K562 (cell line): Measurements from ENCODE around the gene ASXL2. TPM values are rescaled to one million over a fixed set of nuclear protein-coding genes. Genes with fewer than 3 reads are reported as not detected.

Experiments
- ATAC-seq: fragments of 200-7000 bp; cut with Tn5 transposase; 3 replicates; pipeline ENCODE4 v1.9.1; 2020; ENCODE audit warnings: moderate library complexity
- BruUV-seq: library from RNA; stranded (reverse); fragments of 400-500 nt; replicated peaks from 2 replicates; lab custom pipeline; 2021; lab: Mats Ljungman, UMichigan
- CTCF ChIA-PET: fragments of 300-600 bp; formaldehyde crosslinking; extraction: SDS; loops from one replicate; lab custom pipeline; 2021; ENCODE audit warnings: low intra/inter-chr PET ratio; lab: Yijun Ruan, JAX
- POLR2A ChIA-PET: fragments of 300-600, 350-650 bp; sonication (Branson Sonifier 250); formaldehyde crosslinking; extraction: SDS; loops from one replicate; lab custom pipeline; 2021; ENCODE audit warnings: antibody characterized with exemption, inconsistent platforms; lab: Yijun Ruan, JAX
- DNase-seq, 4 experiments: peaks; one replicate each; pipeline versions ENCODE4 v3.0.0 to v3.0.0-alpha.2; 2011 to 2018; ENCODE audit warnings: low spot score in 3 of 4, mixed read lengths in 3 of 4; ENCODE audit errors: extremely low read depth in 1 of 4
- FAIRE-seq: peaks from 2 replicates; lab custom pipeline; 2011; peaks lifted over from hg19 to GRCh38; lab: Jason Lieb, UNC
- H2AFZ ChIP-seq: 2 replicates; pipeline ENCODE4 v1.6.0; 2011; ENCODE audit warnings: low read depth, low read length, control low read depth, inconsistent platforms
- H3K27ac ChIP-seq: fragments of 200-600 bp; 3 replicates; pipeline ENCODE4 v1.8.0; 2011; ENCODE audit warnings: low read depth, mild to moderate bottlenecking, control low read depth, inconsistent platforms, low read length, moderate library complexity, mixed read lengths; ENCODE audit errors: extremely low read depth
- H3K27me3 ChIP-seq, 2 experiments: fragments of 300-600 bp in 1 of 2; 2 replicates in 1 of 2; 3 replicates in 1 of 2; pipeline versions ENCODE4 v1.6.0 to v1.8.0; 2011; ENCODE audit warnings: inconsistent platforms in 2 of 2, low read length in 2 of 2, mild to moderate bottlenecking in 1 of 2, mixed read lengths in 1 of 2, moderate library complexity in 1 of 2; ENCODE audit not compliant: control insufficient read depth in 2 of 2, insufficient read depth in 2 of 2
- H3K36me3 ChIP-seq: fragments of 300-600 bp; 3 replicates; pipeline ENCODE4 v1.8.0; 2011; ENCODE audit warnings: mild to moderate bottlenecking, low read length, inconsistent platforms; ENCODE audit not compliant: control insufficient read depth, insufficient read depth
- H3K4me1 ChIP-seq, 2 experiments: fragments of 200-600 bp in 1 of 2; replicated peaks in 1 of 2; 2 replicates in 1 of 2; 3 replicates in 1 of 2; pipeline versions ENCODE4 v1.5.1 to v1.8.0; 2011; ENCODE audit warnings: inconsistent platforms in 2 of 2, low read length in 2 of 2, mild to moderate bottlenecking in 1 of 2, mixed read lengths in 1 of 2, moderate library complexity in 1 of 2; ENCODE audit not compliant: control insufficient read depth in 2 of 2, insufficient read depth in 2 of 2
- H3K4me2 ChIP-seq: 2 replicates; pipeline ENCODE4 v1.6.1; 2011; ENCODE audit warnings: low read length, control low read depth, inconsistent platforms, mixed read lengths; ENCODE audit not compliant: insufficient read depth
- H3K4me3 ChIP-seq: fragments of 200-600 bp; sonication (generic), shearing (Covaris generic); 2 replicates; pipeline ENCODE4 v1.5.1; 2016; ENCODE audit warnings: control low read depth, inconsistent platforms
- H3K79me2 ChIP-seq: fragments of 200-600 bp; 3 replicates; pipeline ENCODE4 v1.8.0; 2011; ENCODE audit warnings: low read length, inconsistent platforms; ENCODE audit not compliant: control insufficient read depth, insufficient read depth
- H3K9ac ChIP-seq, 2 experiments: 2 replicates each; pipeline versions ENCODE4 v1.6.0 to v1.6.1; 2011; ENCODE audit warnings: low read depth in 2 of 2, low read length in 2 of 2, control low read depth in 1 of 2, inconsistent platforms in 1 of 2, mild to moderate bottlenecking in 1 of 2, mixed read lengths in 1 of 2; ENCODE audit not compliant: insufficient read depth in 1 of 2
- H3K9me1 ChIP-seq: one replicate; pipeline ENCODE4 v1.6.0; 2011; ENCODE audit warnings: inconsistent platforms, mild to moderate bottlenecking, low read length, moderate library complexity; ENCODE audit not compliant: control insufficient read depth, insufficient read depth
- H3K9me3 ChIP-seq: replicated peaks from 2 replicates; pipeline ENCODE4 v1.5.1; 2011; ENCODE audit warnings: low read depth, low read length, inconsistent platforms; ENCODE audit not compliant: control insufficient read depth, insufficient read depth
- H4K20me1 ChIP-seq: replicated peaks from 2 replicates; pipeline ENCODE4 v1.6.1; 2011; ENCODE audit warnings: low read length, inconsistent platforms, mixed read lengths; ENCODE audit not compliant: control insufficient read depth, insufficient read depth
- BDP1 ChIP-seq: IDR thresholded peaks from 3 replicates; pipeline ENCODE4 v1.6.1; 2011; ENCODE audit not compliant: insufficient read length, insufficient read depth
- CAMTA2 ChIP-seq: fragments of 250-450 bp; sonication (Bioruptor Pico); conservative IDR thresholded peaks from 2 replicates; pipeline ENCODE4 v1.5.1; 2022
- CGGBP1 ChIP-seq: fragments of 250-450 bp; sonication (Bioruptor Pico); IDR thresholded peaks from 2 replicates; pipeline ENCODE4 v1.9.0; 2021; ENCODE audit warnings: mild to moderate bottlenecking
- ETV1 ChIP-seq: fragments of 450-650 bp; conservative IDR thresholded peaks from 2 replicates; pipeline ENCODE4 v1.6.1; 2016; ENCODE audit warnings: missing genetic modification characterization, control low read depth, low read depth, missing compliant biosample characterization
- FOXA3 ChIP-seq, 2 experiments: fragments of 450-650 bp in 1 of 2; sonication (generic) in 1 of 2; formaldehyde crosslinking; IDR thresholded peaks in 1 of 2; conservative IDR thresholded peaks in 1 of 2; 2 replicates each; pipeline versions ENCODE4 v1.4.0 to v1.8.0; 2020 to 2022; ENCODE audit warnings: mild to moderate bottlenecking in 2 of 2, missing genetic modification reagents in 1 of 2
- HDAC3 ChIP-seq: fragments of 450-650 bp; IDR thresholded peaks from 2 replicates; pipeline ENCODE4 v1.6.1; 2018; ENCODE audit warnings: borderline replicate concordance, mild to moderate bottlenecking, moderate library complexity; ENCODE audit not compliant: partially characterized antibody
- KLF13 ChIP-seq: fragments of 450-650 bp; IDR thresholded peaks from 2 replicates; pipeline ENCODE4 v1.6.1; 2016; ENCODE audit warnings: missing genetic modification characterization, low read depth, mild to moderate bottlenecking, missing compliant biosample characterization, moderate library complexity, borderline replicate concordance
- KLF16 ChIP-seq: IDR thresholded peaks from 2 replicates; pipeline ENCODE4 v1.6.1; 2016; ENCODE audit warnings: antibody characterized with exemption
- PTTG1 ChIP-seq: fragments of 450-650 bp; IDR thresholded peaks from 2 replicates; pipeline ENCODE4 v1.6.1; 2016; ENCODE audit warnings: low read depth, mild to moderate bottlenecking, missing genetic modification characterization, missing compliant biosample characterization
- RBM34 ChIP-seq: fragments of 200-400 bp; formaldehyde crosslinking; IDR thresholded peaks from 2 replicates; pipeline ENCODE4 v1.6.1; 2018; ENCODE audit warnings: low read length, borderline replicate concordance; ENCODE audit not compliant: insufficient read depth
- RNF2 ChIP-seq: sonication (generic); IDR thresholded peaks from 2 replicates; pipeline ENCODE4 v1.6.1; 2016
- SMAD2 ChIP-seq: fragments of 150-350 bp; IDR thresholded peaks from 2 replicates; pipeline ENCODE4 v1.6.1; 2014; ENCODE audit warnings: low read depth, mild to moderate bottlenecking, low read length
- SREBF1 ChIP-seq: fragments of 150-350 bp; IDR thresholded peaks from 2 replicates; pipeline ENCODE4 v1.6.1; 2014; ENCODE audit warnings: antibody characterized with exemption, low read depth, low read length, borderline replicate concordance
- STAT5A ChIP-seq: IDR thresholded peaks from 2 replicates; pipeline ENCODE4 v1.6.1; 2012; ENCODE audit warnings: low read length, inconsistent platforms, borderline replicate concordance
- THRAP3 ChIP-seq: fragments of 450-650 bp; IDR thresholded peaks from 2 replicates; pipeline ENCODE4 v1.6.1; 2016; ENCODE audit warnings: mild to moderate bottlenecking, inconsistent platforms, borderline replicate concordance
- ZNF175 ChIP-seq: fragments of 200-800 bp; sonication (Bioruptor generic); IDR thresholded peaks from 2 replicates; pipeline ENCODE4 v1.6.1; 2016; ENCODE audit warnings: low read depth, mild to moderate bottlenecking, missing genetic modification characterization, missing compliant biosample characterization
- ZNF280A ChIP-seq: fragments of 450-650 bp; IDR thresholded peaks from 2 replicates; pipeline ENCODE4 v1.6.1; 2018; ENCODE audit warnings: mild to moderate bottlenecking, low read depth; ENCODE audit not compliant: partially characterized antibody
- ZNF592 ChIP-seq: fragments of 450-650 bp; IDR thresholded peaks from 2 replicates; pipeline ENCODE4 v1.6.1; 2017; ENCODE audit warnings: antibody characterized with exemption, mild to moderate bottlenecking
- WGBS: fragments of 100-300 bp; shearing (Covaris generic); methylation state at CpG from one replicate; pipeline ENCODE4 v1.1.6; 2016; ENCODE audit warnings: low coverage, mixed read lengths; ENCODE audit not compliant: insufficient coverage; ENCODE audit errors: missing lambda C conversion rate; 5-methylcytosine and 5-hydroxymethylcytosine counted together
- in situ Hi-C: fragments of 300-500 bp; cut with MboI; formaldehyde crosslinking; loops from 4 replicates; pipeline ENCODE4 v1.15.0; 2018; ENCODE audit warnings: inconsistent platforms, mixed read lengths
- intact Hi-C: fragments of 100-400 bp; cut with micrococcal nuclease; formaldehyde crosslinking; loops from 2 replicates; pipeline ENCODE4 v1.14.2; 2022
- polyA plus RNA-seq, 8 experiments: library from polyadenylated mRNA; depleted of rRNA in 4 of 8; stranded (reverse) in 5 of 8; unstranded in 3 of 8; fragments of >200 nt; fragmentation: Nextera tagmentation in 2 of 8; fragmentation: Illumina TruSeq in 1 of 8; extraction: Ambion mirVana in 2 of 8; extraction: Trizol in 1 of 8; gene quantifications; 2 replicates each; pipeline versions ENCODE4 v1.2.1 to v1.2.3, GENCODE V29; 2011 to 2014; ENCODE audit warnings: inconsistent platforms in 1 of 8, missing spikeins in 1 of 8
- total RNA-seq, 7 experiments: library from RNA; depleted of rRNA in 6 of 7; stranded (reverse); fragments of >200 nt in 6 of 7; fragmentation: Illumina TruSeq in 2 of 7; extraction: Trizol in 2 of 7; gene quantifications; 2 replicates each; pipeline versions ENCODE4 v1.2.1 to v1.2.3, GENCODE V29; 2011 to 2021; ENCODE audit warnings: low replicate concordance in 1 of 7

The ASXL2 gene
- total and polyA plus RNA-seq, 9 of the 15 experiments (the other 6 are each of a cell fraction or from before 2014, with no cell fraction given): 2.2 to 25.9 (median 9.0) TPM

GRCh38 chr2:25799301-25799700 is 79.0 kb downstream of the ASXL2 start:
- CTCF ChIA-PET: no interaction called here
- FAIRE-seq (no peak), ATAC-seq (no peak), DNase-seq (no peak)
- in situ Hi-C loops: no loop called here
- H2AFZ ChIP-seq: no peak overlapping the region
- WGBS: 100% methylated on average over 1 of the region's 1 CpG
- H3K4me2 ChIP-seq: no peak overlapping the region
- no peaks in the 10 kb centered on the region for H3K9me1 ChIP-seq
- peaks cover 66% of the 10 kb centered on the region for H3K36me3 ChIP-seq
- POLR2A ChIA-PET: interaction anchor here (1.1 to 4.8 kb wide), 2 partner anchors 12 to 19 kb away, joined by 3 to 19 read pairs; no protein-coding TSS in a partner anchor
- H3K9me3 ChIP-seq: no peaks in the 10 kb centered on the region
- no peak overlapping the region for H3K9ac ChIP-seq
- no peak for TF ChIP-seq CAMTA2
- TF ChIP-seq RBM34: no peak
- no peak for TF ChIP-seq BDP1
- TF ChIP-seq KLF13 (tag): no peak
- no peak for TF ChIP-seq CGGBP1 (CRISPR knock-in tag)
- TF ChIP-seq ETV1 (tag): no peak
- no peak for TF ChIP-seq KLF16
- TF ChIP-seq HDAC3: no peak
- TF ChIP-seq SREBF1: no peak
- TF ChIP-seq ZNF592: no peak
- no peak for TF ChIP-seq PTTG1 (tag)
- no peak for TF ChIP-seq FOXA3 (CRISPR knock-in tag; conservative IDR thresholded peaks at IDR 0.05 in 1 of 2, IDR thresholded peaks at IDR 0.05 in 1 of 2)
- no peak for TF ChIP-seq RNF2
- TF ChIP-seq STAT5A: no peak
- no peak for TF ChIP-seq SMAD2
- TF ChIP-seq THRAP3: no peak
- TF ChIP-seq ZNF175 (CRISPR knock-in tag): no peak
- TF ChIP-seq ZNF280A: no peak
- no TSS peak for BruUV-seq
- peaks cover 4% of the 10 kb centered on the region for H3K79me2 ChIP-seq
- intact Hi-C loops: no loop called here
- H3K27ac ChIP-seq: no peak overlapping the region
- H3K4me1 ChIP-seq: no peaks in the 10 kb centered on the region; a peak in 1 of 5 replicates
- no peaks in the 10 kb centered on the region for H3K27me3 ChIP-seq
- no peak overlapping the region for H3K4me3 ChIP-seq
- no peaks in the 10 kb centered on the region for H4K20me1 ChIP-seq
